AG09309 (cell line): ENCODE results near the gene S100A8.

Source experiments
- DNase-seq: peaks from one replicate; pipeline ENCODE4 v3.0.0-alpha.2; 2010; ENCODE audit warnings: low read depth
- H3K4me3 ChIP-seq: 2 replicates; pipeline ENCODE4 v1.5.1; 2011; ENCODE audit warnings: mild to moderate bottlenecking, low read depth, low read length, moderate library complexity; ENCODE audit not compliant: control insufficient read depth
- TF ChIP-seq, protein P1 (sequence below): IDR thresholded peaks from 2 replicates; pipeline ENCODE4 v1.5.1; 2011; ENCODE audit warnings: mild to moderate bottlenecking, low read depth, low read length, inconsistent platforms; ENCODE audit not compliant: insufficient read depth, control insufficient read depth; ENCODE audit errors: missing control alignments

S100A8 gene

DNA sequence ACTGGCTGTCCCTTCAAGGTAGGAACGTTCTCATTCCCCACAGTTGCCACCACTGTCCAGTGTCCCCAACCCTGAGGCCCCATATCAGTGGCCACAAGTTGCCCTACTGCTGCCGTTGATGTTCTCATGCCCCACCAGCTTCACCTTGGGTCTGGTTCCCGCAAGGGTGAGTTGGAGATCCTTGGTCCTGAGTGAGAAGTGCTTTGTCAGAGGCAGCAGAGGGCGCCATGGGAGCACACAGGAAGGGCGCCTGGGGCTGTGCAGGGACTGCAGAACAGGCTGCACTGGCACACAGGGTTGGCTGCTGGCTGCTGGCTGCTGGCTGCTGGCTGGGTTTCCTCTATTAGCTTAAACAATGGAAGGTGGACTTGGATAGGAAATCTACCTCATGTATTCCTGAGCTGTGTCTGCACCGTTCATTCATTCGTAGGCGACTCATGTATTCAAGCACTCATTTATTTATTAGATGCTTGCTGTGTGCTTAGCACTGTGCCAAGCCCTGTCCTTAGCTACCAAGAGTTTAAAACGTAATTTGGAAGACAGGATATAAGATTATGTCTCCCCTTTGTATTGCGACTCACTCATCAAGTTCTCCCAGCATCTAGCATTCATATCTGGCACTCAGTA is 35.3 kb downstream of the S100A8 start:
- TF ChIP-seq, protein P1, sequence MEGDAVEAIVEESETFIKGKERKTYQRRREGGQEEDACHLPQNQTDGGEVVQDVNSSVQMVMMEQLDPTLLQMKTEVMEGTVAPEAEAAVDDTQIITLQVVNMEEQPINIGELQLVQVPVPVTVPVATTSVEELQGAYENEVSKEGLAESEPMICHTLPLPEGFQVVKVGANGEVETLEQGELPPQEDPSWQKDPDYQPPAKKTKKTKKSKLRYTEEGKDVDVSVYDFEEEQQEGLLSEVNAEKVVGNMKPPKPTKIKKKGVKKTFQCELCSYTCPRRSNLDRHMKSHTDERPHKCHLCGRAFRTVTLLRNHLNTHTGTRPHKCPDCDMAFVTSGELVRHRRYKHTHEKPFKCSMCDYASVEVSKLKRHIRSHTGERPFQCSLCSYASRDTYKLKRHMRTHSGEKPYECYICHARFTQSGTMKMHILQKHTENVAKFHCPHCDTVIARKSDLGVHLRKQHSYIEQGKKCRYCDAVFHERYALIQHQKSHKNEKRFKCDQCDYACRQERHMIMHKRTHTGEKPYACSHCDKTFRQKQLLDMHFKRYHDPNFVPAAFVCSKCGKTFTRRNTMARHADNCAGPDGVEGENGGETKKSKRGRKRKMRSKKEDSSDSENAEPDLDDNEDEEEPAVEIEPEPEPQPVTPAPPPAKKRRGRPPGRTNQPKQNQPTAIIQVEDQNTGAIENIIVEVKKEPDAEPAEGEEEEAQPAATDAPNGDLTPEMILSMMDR, result peak; percentile 71
- peak; percentile 5 for DNase-seq
- no peak overlapping the region for H3K4me3 ChIP-seq

- no peak overlapping the region for H3K4me3 ChIP-seq
- TF ChIP-seq, protein P1, result no peak
- no peak for DNase-seq
Observed at GRCh38 chr1:153354515-153355193, 36.2 kb downstream of the S100A8 start.

- no peak for DNase-seq
- no peak overlapping the region for H3K4me3 ChIP-seq
- TF ChIP-seq, protein P1, result peak; percentile 34
Observed at GRCh38 chr1:153353226-153353947, 37.5 kb downstream of the S100A8 start.

DNA sequence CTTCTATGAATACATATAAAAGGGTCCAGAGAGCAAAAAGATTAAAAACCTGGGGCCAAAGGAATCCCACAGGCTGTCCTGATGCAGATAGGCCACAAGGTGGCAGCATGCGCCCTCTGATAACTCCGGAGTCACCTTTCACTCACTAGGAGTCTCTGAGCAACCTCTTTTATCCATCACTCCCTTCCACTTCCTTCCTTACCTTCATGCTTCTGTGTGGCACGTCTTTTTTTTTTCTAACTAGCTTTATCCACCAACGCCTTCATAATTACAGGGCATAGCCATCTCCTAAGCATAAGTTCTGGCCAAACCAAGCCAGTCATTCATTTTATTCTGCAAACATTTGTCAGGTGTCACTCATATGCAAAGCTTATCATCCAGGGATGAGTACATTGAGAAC is 38.4 kb downstream of the S100A8 start:
- H3K4me3 ChIP-seq, result no peak overlapping the region
- TF ChIP-seq, protein P1, result peak; percentile 87
- peak; percentile 18 for DNase-seq

DNA sequence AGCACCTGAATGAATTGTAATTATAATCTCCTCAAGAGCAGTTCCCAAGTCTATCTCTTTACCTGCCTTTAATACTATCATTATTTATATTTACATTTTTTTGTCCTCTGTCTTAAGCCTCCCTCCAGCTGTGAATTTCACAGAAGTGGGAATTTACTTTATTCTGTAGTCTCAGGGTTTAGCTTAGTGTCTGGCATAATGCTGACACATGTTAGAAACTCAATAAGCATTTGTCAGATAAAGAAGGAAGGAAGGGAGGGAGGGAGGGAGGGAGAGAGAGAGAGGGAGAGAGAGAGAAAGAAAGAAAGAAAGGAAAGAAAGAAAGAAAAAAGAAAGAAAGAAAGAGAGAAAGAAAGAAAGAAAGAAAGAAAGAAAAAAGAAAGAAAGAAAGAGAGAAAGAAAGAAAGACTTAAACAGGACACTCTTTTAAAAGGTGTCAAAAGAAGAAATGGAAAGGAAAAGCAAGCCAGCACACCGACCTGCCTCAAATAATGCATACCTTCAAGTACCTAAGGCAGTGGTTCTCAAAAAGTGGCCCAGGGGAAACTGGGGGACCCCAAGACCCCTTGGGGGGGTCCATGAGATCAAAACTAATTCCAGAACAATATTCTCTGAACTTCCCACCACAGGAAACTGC is 40.4 kb downstream of the S100A8 start:
- TF ChIP-seq, protein P1, result no peak
- no peak overlapping the region for H3K4me3 ChIP-seq
- no peak for DNase-seq

GRCh38 chr1:153349363-153350320 is 41.2 kb downstream of the S100A8 start:
- DNase-seq, result no peak
- no peak overlapping the region for H3K4me3 ChIP-seq
- TF ChIP-seq, protein P1, result no peak
